H9 (cell line): ENCODE measurements around the gene MIPOL1. TPM values are rescaled to one million over a fixed set of nuclear protein-coding genes. Genes with fewer than 3 reads are reported as not detected.

ENCODE experiments used
- DNase-seq: peaks from one replicate; pipeline ENCODE4 v3.0.0-alpha.2; 2017
- H2AFZ ChIP-seq: one replicate; pipeline ENCODE4 v1.6.1; 2013; ENCODE audit warnings: mild to moderate bottlenecking, low read length, control low read depth, moderate library complexity
- H2AK5ac ChIP-seq: 2 replicates; pipeline ENCODE4 v1.6.1; 2013; ENCODE audit warnings: low read length, control low read depth, mixed read lengths; ENCODE audit not compliant: insufficient read length
- H2BK120ac ChIP-seq: one replicate; pipeline ENCODE4 v1.6.1; 2013; ENCODE audit warnings: low read depth, mild to moderate bottlenecking, low read length, control low read depth, inconsistent platforms; ENCODE audit not compliant: poor library complexity, severe bottlenecking
- H2BK12ac ChIP-seq: 2 replicates; pipeline ENCODE4 v1.6.1; 2013; ENCODE audit warnings: low read length, control low read depth, mixed read lengths, low read depth; ENCODE audit not compliant: insufficient read length
- H2BK15ac ChIP-seq: 2 replicates; pipeline ENCODE4 v1.6.1; 2013; ENCODE audit warnings: low read depth, low read length, control low read depth
- H2BK20ac ChIP-seq: one replicate; pipeline ENCODE4 v1.6.1; 2013; ENCODE audit warnings: low read depth, mild to moderate bottlenecking, low read length, control low read depth, inconsistent platforms; ENCODE audit not compliant: poor library complexity, severe bottlenecking
- H2BK5ac ChIP-seq: 2 replicates; pipeline ENCODE4 v1.6.1; 2013; ENCODE audit warnings: low read length, control low read depth, mixed read lengths; ENCODE audit not compliant: insufficient read length
- H3K14ac ChIP-seq: 2 replicates; pipeline ENCODE4 v1.6.1; 2013; ENCODE audit warnings: low read length, control low read depth; ENCODE audit not compliant: insufficient read depth
- H3K18ac ChIP-seq: 2 replicates; pipeline ENCODE4 v1.6.1; 2013; ENCODE audit warnings: low read depth, mild to moderate bottlenecking, mixed read lengths, low read length, control low read depth; ENCODE audit not compliant: insufficient read length
- H3K23ac ChIP-seq: 2 replicates; pipeline ENCODE4 v1.6.1; 2013; ENCODE audit warnings: low read length, control low read depth, mixed read lengths, low read depth; ENCODE audit not compliant: insufficient read length
- H3K23me2 ChIP-seq: 2 replicates; pipeline ENCODE4 v1.6.1; 2013; ENCODE audit warnings: low read depth, mild to moderate bottlenecking, mixed read lengths, low read length, control low read depth; ENCODE audit not compliant: insufficient read length, poor library complexity, severe bottlenecking
- H3K27ac ChIP-seq: 2 replicates; pipeline ENCODE4 v1.5.1; 2013; ENCODE audit warnings: low read length, control low read depth, mixed read lengths, low read depth; ENCODE audit not compliant: insufficient read length
- H3K27me3 ChIP-seq: 2 replicates; pipeline ENCODE4 v1.6.1; 2013; ENCODE audit warnings: low read length, control low read depth, inconsistent platforms; ENCODE audit not compliant: insufficient read depth
- H3K4ac ChIP-seq: 2 replicates; pipeline ENCODE4 v1.6.1; 2013; ENCODE audit warnings: low read depth, mild to moderate bottlenecking, control low read depth, inconsistent platforms, low read length, moderate library complexity
- H3K4me1 ChIP-seq: 2 replicates; pipeline ENCODE4 v1.6.1; 2013; ENCODE audit warnings: low read length, control low read depth, inconsistent platforms; ENCODE audit not compliant: insufficient read depth
- H3K4me2 ChIP-seq: 2 replicates; pipeline ENCODE4 v1.6.1; 2013; ENCODE audit warnings: low read length, control low read depth, mixed read lengths; ENCODE audit not compliant: insufficient read length, insufficient read depth
- H3K56ac ChIP-seq: 2 replicates; pipeline ENCODE4 v1.6.1; 2013; ENCODE audit warnings: low read depth, mild to moderate bottlenecking, mixed read lengths, low read length, control low read depth; ENCODE audit not compliant: insufficient read length
- H3K79me1 ChIP-seq: 2 replicates; pipeline ENCODE4 v1.6.1; 2013; ENCODE audit warnings: low read depth, mild to moderate bottlenecking, moderate library complexity, low read length, control low read depth, inconsistent platforms; ENCODE audit not compliant: insufficient read depth, poor library complexity, severe bottlenecking
- H3K79me2 ChIP-seq: 2 replicates; pipeline ENCODE4 v1.6.1; 2013; ENCODE audit warnings: low read length, control low read depth, inconsistent platforms; ENCODE audit not compliant: insufficient read depth
- H3K9ac ChIP-seq: 2 replicates; pipeline ENCODE4 v1.6.1; 2013; ENCODE audit warnings: low read length, control low read depth, mixed read lengths; ENCODE audit not compliant: insufficient read length; ENCODE audit errors: extremely low read depth
- H3K9me3 ChIP-seq: one replicate; pipeline ENCODE4 v1.6.1; 2013; ENCODE audit warnings: low read depth, low read length, inconsistent platforms; ENCODE audit not compliant: control insufficient read depth
- H3T11ph ChIP-seq: one replicate; pipeline ENCODE4 v1.6.1; 2013; ENCODE audit warnings: mild to moderate bottlenecking, low read length, control low read depth, inconsistent platforms
- H4K20me1 ChIP-seq: one replicate; pipeline ENCODE4 v1.6.1; 2013; ENCODE audit not compliant: control insufficient read depth, insufficient read length, insufficient read depth
- H4K5ac ChIP-seq: 2 replicates; pipeline ENCODE4 v1.6.1; 2013; ENCODE audit warnings: low read depth, mild to moderate bottlenecking, mixed read lengths, low read length, control low read depth; ENCODE audit not compliant: insufficient read length
- H4K8ac ChIP-seq: replicated peaks from 2 replicates; pipeline ENCODE4 v1.6.1; 2013; ENCODE audit warnings: low read length, control low read depth, mixed read lengths, low read depth; ENCODE audit not compliant: insufficient read length
- H4K91ac ChIP-seq: 2 replicates; pipeline ENCODE4 v1.6.1; 2013; ENCODE audit warnings: low read depth, mild to moderate bottlenecking, moderate library complexity, mixed read lengths, low read length, control low read depth; ENCODE audit not compliant: insufficient read length
- H3K27ac Mint-ChIP-seq, 3 experiments: 2 replicates in 2 of 3; 3 replicates in 1 of 3; pipeline ENCODE4 v1.8.0; 2020 to 2021; ENCODE audit warnings: mixed read lengths in 3 of 3, mild to moderate bottlenecking in 1 of 3, moderate library complexity in 1 of 3
- H3K27me3 Mint-ChIP-seq: 2 replicates; pipeline ENCODE4 v1.8.0; 2021; ENCODE audit warnings: low read depth, mild to moderate bottlenecking, moderate library complexity, mixed read lengths
- H3K36me3 Mint-ChIP-seq, 3 experiments: 2 replicates in 2 of 3; 3 replicates in 1 of 3; pipeline ENCODE4 v1.8.0; 2020 to 2021; ENCODE audit warnings: low read depth in 3 of 3, mixed read lengths in 3 of 3; ENCODE audit not compliant: insufficient read depth in 1 of 3
- H3K4me1 Mint-ChIP-seq, 2 experiments: 2 replicates each; pipeline ENCODE4 v1.8.0; 2020; ENCODE audit warnings: mixed read lengths in 2 of 2
- H3K4me3 Mint-ChIP-seq, 2 experiments: 2 replicates in 1 of 2; 3 replicates in 1 of 2; pipeline ENCODE4 v1.8.0; 2020 to 2021; ENCODE audit warnings: mild to moderate bottlenecking in 2 of 2, mixed read lengths in 2 of 2, moderate library complexity in 1 of 2
- H3K9me3 Mint-ChIP-seq, 2 experiments: 2 replicates in 1 of 2; 3 replicates in 1 of 2; pipeline ENCODE4 v1.8.0; 2020; ENCODE audit warnings: mild to moderate bottlenecking in 2 of 2, mixed read lengths in 2 of 2, moderate library complexity in 1 of 2
- WGBS: extraction: QIAGEN DNeasy Blood & Tissue Kit; methylation state at CpG from one replicate; pipeline ENCODE4 v1.1.7; 2013; ENCODE audit warnings: missing lambda C conversion rate, low lambda C conversion rate, mixed read lengths; ENCODE audit not compliant: insufficient read length; ENCODE audit errors: extremely low coverage; 5-methylcytosine and 5-hydroxymethylcytosine counted together
- total RNA-seq: library from RNA; stranded (reverse); gene quantifications from 2 replicates; pipeline ENCODE4 v1.2.1, GENCODE V29; 2021
- TF ChIP-seq, protein P1 (sequence below): fragments of 200-600 bp; sonication (generic); conservative IDR thresholded peaks from 3 replicates; pipeline ENCODE4 v1.8.0; 2021; ENCODE audit warnings: antibody characterized with exemption, mild to moderate bottlenecking

MIPOL1 gene
- total RNA-seq, 1 experiment from 2014 or later, result 15.6 TPM

DNA sequence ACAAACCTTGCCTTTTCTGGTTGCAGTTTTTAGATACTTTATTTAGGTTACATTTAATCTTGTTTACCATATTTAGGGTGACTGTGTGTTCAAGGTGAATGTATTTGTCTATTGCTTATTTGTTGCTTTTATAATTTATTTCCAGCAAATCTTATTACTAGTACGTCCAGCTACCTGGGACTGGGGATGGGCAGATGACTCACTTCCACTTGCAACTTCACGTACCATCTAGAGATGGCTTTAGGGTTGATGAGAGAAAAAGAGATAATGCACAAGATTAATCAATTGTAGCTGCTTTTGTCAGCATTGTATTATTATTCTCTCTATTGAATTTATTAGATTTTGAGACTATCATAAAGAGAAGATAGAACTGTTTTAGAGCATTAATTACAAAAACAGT lies 5.1 kb downstream of the MIPOL1 start:
- Histone ChIP-seq H3K9me3 (peaks cover 12% of the 10 kb centered on the region), H3K79me1 (peaks cover 6% of the 10 kb centered on the region), H2BK5ac (no peak overlapping the region), H4K5ac (no peak overlapping the region), H2BK12ac (no peak overlapping the region), H3K23ac (no peak overlapping the region), H3K4me1 (no peaks in the 10 kb centered on the region; the same call in 1 of the 2 replicates), H3K27me3 (no peaks in the 10 kb centered on the region), H3K9ac (no peak overlapping the region), H3K27ac (no peak overlapping the region), H3T11ph (no peak overlapping the region), H4K91ac (no peak overlapping the region), H2BK20ac (no peak overlapping the region), H3K4ac (no peak overlapping the region), H3K56ac (no peak overlapping the region), H3K4me2 (no peak overlapping the region), H3K14ac (no peak overlapping the region), H2AFZ (no peak overlapping the region), H3K18ac (no peak overlapping the region), H2BK120ac (no peak overlapping the region), H4K20me1 (no peaks in the 10 kb centered on the region), H4K8ac (no peak overlapping the region), H3K79me2 (peaks cover 5% of the 10 kb centered on the region; the same call in 1 of the 2 replicates), H2BK15ac (no peak overlapping the region), H2AK5ac (no peak overlapping the region), H3K23me2 (peaks cover 7% of the 10 kb centered on the region)
- no peaks in the 10 kb centered on the region for H3K27me3 Mint-ChIP-seq
- DNase-seq, result no peak
- peaks cover 35 to 36% of the 10 kb centered on the region in 2 experiments for H3K9me3 Mint-ChIP-seq
- peaks cover 18 to 20% of the 10 kb centered on the region in 2 experiments for H3K4me1 Mint-ChIP-seq
- TF ChIP-seq, protein P1, sequence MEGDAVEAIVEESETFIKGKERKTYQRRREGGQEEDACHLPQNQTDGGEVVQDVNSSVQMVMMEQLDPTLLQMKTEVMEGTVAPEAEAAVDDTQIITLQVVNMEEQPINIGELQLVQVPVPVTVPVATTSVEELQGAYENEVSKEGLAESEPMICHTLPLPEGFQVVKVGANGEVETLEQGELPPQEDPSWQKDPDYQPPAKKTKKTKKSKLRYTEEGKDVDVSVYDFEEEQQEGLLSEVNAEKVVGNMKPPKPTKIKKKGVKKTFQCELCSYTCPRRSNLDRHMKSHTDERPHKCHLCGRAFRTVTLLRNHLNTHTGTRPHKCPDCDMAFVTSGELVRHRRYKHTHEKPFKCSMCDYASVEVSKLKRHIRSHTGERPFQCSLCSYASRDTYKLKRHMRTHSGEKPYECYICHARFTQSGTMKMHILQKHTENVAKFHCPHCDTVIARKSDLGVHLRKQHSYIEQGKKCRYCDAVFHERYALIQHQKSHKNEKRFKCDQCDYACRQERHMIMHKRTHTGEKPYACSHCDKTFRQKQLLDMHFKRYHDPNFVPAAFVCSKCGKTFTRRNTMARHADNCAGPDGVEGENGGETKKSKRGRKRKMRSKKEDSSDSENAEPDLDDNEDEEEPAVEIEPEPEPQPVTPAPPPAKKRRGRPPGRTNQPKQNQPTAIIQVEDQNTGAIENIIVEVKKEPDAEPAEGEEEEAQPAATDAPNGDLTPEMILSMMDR, result no peak
- H3K27ac Mint-ChIP-seq, result no peak overlapping the region; a peak in 1 of 7 replicates
- WGBS, result no CpG with 5 or more reads among the region's 2 CpGs
- no peak overlapping the region for H3K4me3 Mint-ChIP-seq
- H3K36me3 Mint-ChIP-seq, result peaks cover 34 to 37% (median 36%) of the 10 kb centered on the region in 3 experiments
